ENCODE results near the gene KSR1.

Gene KSR1

DNA sequence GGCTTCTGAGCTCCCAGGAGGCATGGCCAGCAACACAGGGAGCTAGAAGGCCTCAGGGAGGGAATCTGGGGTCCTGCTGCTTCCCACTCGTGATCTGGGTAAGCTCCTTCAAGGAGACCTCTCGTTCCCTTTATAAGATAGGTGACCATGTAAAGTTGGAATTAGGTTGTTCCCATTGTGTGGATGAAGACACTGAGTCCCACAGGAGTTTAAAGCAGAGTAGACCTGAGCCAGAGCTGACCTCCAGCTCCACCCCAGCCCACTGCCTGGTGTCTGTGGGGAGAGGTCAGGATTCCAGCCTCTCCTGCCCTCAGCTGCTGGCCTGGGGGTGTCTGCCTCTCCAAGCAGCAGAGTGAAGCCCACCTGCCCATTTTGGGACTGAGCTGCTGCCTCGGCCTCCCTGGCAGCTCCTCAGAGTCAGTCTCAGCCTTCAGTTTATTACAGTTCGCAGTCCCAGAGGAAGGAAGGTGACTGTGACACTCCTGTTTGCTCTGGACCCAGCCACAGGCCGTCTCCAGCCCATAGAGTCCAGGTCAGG, 141.6 kb downstream of the KSR1 start:
- no peak for DNase-seq

DNA sequence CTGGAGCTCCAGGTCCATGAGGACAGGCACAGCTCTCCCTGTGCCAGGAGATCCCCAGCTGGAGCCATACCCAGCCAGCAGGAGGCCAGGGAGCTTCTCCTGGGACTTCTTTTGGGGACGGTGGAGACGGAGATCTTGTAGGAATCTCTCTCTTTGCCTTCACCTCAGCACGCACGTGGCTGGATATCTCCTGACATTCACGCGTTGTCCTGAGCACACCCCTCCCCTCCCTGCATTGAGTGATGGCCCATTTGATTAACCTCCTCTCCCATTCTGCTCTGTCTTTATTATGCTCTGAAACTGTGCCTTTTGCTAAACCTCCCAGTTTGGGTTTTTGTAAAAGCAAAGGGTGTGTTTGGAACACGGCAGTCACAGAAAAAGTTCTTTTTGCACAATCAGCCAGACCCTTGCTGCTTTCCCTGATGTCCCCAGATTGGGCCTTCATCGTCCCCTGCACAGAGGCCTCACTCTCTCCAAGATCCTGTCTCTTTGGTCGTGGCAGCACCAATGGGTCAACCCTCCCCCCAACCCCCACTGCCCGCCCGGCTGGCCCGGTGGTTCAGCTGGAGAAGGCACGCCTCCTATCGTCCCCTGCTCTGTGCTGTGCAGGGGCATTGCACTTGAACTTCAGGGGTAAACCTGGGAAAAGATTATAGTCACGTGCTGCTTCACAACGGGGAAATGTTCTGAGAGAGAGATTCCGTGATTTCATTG, 142.2 kb downstream of the KSR1 start:
- DNase-seq = no peak

DNA sequence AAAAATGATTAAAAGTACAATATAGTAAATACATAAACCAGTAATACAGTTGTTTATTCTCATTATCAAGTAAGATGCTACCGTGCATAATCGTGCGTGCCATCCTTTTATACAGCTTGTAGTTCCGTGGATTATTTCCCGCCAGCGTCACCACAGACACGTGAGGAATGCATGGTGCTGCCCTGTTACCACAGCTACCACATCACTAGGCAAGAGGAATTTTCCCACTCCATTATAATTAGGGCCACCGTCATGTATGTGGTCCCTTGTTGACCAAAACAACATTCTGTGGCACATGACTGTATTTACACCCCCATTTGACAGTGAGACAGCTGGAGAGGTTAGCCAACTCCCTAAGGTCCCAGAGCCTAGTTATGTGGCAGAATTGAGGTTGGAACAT, 144.2 kb downstream of the KSR1 start:
- no peak for DNase-seq

DNA sequence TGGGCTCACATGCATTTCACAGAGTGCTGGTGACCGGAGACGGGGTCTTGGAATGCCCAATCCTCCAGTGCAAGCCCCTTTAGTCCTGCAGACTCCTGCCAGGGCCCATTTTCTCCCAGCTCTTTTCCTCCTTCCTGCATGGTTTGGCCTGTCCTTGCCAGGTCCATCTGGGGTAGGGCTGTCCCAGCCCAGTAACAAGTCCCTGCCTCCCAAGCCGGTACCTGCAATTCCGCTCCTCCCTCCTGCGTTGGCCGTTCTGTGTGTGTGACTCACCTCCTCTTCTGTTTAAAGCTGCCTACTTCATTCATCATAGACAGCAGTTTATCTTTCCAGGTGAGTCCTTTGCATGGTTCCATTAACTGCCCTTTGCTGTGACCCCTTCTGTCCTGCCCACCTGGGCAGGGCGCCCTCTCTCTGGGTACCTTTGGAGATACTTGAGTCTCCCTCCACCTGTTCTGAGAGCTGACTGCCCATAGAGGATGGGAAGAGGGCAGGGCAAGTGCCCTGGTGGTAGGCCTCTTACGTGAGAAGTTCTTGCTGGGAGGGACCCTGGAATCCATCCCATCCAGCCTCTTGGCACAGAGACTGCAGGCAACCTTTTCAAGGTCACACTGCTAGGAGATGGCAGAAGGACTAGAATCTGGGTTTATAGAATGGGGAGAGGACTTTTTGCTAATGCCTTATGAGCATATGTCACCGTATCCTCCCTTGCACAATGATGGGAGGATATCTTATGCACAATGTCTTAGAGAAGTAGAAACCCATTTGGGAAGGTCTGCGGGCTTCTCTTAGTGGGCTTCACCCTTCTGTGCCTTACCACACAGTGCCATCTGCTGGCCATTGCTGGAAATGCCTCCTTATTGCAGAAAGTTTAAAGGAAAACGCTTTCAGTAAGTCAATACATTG, 145.1 kb downstream of the KSR1 start:
- peak; percentile 82 for DNase-seq

DNA sequence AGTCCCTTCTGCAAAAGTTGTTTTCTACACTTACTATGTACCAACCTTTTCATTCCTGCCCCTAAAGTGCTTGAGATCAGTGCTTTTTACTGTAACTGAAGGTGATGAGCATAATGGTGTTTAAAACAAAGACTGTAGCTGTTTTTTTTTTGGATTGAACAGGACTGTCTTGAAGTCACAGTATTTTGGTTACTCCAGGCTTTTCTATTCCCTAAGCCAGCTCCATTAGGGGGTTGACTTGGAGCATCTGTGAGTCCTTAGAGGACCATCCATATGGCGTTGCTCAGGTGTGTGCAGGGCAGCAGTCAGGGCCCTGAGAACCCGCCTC, 145.7 kb downstream of the KSR1 start:
- no peak for DNase-seq

DNA sequence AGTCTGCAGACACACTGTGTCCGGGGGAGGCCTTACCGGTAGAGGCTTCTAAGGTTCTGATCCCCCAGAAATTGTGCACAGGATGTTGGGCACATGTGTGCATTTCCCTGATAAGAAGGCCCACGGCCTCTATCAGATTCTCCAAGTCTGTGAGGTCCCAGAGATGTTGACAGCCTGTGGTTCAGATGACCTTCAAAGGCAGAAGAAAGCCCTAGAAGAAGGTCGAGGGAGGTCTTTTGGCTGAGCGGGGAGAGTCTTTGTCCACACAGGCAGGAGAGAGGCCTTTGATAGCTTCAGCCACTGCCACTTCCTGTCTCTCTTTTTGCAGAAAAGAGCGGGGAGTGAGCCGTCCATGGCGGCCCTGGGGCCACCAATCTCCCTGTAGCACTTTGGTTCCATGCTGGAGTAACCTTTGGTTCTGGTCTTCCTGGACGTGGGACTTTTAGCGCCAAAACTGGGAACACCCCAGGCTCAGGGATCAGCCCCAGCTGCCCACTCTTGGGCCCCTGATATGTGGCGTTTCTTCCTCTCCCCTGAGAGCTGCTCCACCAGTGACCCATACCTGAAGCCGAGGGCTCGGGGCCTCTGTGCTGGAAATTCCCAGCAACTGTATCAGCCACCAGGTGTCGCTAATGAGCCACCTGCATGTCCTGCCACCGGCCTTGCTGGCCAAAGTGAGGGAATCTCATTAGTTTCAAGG, 146.6 kb downstream of the KSR1 start:
- peak; percentile 74 for DNase-seq

DNA sequence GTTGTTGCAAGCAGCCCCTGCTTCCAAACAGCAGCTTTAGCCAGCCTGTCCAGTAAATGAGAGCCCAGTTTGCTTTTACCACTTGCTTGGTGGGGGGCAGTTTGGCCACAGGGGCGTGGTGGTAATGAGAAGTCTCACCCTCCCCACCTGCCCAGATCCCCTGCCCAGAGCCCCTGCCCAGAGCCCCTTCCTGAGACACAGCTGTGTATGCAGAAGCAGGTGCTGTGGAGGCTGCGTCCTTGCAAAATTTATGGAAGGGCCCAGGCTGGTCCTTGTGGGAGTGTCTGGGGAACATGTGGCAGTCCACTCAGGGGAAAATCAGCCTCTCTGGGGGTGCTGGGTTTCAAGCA, 147.1 kb downstream of the KSR1 start:
- no peak for DNase-seq

DNA sequence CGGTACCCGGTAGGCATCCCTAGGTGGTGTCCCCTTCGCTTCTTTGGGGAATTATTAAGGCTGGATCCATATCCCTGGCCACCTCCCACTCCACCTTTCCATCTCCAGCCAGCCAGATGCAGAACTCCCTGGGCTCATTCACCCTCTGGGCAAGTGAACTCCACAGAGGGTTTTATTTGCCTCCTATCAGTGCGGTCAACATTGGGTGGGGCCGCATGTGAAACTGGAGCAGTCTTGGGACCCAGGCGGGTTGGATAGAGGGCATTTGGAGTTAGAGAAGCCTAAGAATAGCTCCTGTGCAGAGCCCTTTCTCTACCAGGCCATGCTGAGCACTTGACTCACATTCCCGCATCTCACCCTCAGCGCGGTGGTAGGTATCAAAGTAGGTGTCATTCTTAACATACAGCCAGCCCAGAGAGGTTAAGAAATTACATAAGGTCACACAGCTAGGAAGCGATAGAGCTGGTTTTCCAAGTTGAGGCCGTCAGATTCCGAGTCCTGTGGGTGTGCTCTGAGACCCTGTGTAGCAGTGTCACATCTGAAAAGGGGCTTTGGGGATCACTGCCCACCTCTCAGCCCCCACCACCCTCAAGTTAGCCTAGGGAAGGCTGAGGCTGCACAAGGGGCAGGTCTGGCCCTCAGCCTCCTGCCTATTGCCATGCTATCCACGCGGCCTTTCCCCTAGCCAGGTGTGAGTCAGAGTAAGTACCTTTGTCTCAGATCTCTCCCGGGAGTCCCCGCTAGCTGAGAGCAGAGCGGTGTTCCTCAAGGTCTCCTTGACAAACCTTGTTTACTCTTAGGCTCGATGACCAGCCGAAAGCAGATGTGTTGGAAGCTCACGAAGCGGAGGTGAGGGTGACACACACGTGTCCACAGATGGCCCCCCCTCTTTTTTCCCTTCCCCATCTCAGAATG, 147.9 kb downstream of the KSR1 start:
- DNase-seq = no peak

DNA sequence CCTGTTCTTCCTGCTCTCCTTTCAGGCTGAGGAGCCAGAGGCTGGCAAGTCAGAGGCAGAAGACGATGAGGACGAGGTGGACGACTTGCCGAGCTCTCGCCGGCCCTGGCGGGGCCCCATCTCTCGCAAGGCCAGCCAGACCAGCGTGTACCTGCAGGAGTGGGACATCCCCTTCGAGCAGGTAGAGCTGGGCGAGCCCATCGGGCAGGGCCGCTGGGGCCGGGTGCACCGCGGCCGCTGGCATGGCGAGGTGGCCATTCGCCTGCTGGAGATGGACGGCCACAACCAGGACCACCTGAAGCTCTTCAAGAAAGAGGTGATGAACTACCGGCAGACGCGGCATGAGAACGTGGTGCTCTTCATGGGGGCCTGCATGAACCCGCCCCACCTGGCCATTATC, 149.2 kb downstream of the KSR1 start:
- DNase-seq = no peak

DNA sequence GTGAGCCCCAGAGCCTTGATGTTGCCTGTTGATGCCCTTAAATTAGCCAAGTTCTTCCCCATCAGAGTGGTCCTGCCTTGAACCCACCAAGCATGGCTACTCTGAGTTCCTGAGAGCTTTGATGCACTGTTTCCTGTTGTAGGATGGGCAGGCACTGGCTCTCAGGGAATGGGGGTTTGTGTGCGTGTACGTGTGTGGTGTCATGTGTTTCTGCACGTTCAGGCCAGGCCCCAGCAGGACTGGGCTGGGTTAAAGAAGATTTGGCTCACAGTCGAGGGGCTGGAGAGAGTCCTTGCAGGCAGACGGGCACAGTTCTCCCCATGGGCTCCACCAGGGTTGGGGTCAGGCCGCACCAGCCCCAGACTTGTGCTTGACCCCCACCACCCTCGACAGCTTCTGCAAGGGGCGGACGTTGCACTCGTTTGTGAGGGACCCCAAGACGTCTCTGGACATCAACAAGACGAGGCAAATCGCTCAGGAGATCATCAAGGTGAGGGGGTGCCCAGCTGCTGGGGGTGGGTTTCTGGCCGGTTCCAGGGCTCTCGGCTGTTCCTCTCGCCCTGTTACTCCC, 151.4 kb downstream of the KSR1 start:
- DNase-seq = no peak

DNA sequence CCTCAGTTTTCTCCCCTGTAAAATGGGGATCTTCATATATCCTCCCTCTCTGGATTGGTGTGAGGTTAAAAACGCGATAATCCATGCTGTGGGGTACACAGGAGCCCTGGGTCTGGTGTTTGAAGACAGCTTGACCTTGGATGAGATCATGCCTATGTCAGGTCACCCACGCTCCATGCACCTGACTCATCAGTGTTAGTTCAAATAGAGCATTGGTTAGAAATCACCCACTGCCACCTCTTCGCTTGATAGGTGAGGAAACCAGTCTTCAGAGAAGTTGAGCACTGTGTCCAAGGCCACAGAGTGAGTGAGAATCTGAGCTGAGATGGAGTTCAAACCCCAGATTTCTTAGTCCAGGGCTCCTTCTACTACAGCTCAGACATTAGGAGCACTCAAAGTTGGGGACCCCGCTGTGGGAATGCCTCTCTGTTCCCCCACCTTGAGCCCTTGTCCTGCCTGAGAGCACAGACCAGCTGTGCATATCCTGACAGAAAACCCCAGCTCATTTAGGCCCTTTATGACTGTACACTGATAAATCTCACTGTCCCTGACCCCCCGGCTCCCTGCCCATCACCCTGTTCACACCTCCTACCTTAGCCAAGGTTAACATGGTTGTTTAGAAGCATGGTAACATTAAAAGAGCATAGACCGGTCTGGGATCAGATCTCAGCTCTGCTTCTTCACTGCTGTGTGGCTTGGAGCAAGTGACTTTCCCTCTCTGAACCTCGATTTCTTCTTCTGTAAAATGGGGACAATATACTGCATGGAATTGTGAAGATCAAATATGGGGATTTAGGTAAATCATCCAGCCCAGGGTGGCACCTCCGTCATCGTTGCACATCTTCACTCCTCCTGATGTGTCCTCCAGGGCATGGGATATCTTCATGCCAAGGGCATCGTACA, 152.3 kb downstream of the KSR1 start:
- DNase-seq = no peak

DNA sequence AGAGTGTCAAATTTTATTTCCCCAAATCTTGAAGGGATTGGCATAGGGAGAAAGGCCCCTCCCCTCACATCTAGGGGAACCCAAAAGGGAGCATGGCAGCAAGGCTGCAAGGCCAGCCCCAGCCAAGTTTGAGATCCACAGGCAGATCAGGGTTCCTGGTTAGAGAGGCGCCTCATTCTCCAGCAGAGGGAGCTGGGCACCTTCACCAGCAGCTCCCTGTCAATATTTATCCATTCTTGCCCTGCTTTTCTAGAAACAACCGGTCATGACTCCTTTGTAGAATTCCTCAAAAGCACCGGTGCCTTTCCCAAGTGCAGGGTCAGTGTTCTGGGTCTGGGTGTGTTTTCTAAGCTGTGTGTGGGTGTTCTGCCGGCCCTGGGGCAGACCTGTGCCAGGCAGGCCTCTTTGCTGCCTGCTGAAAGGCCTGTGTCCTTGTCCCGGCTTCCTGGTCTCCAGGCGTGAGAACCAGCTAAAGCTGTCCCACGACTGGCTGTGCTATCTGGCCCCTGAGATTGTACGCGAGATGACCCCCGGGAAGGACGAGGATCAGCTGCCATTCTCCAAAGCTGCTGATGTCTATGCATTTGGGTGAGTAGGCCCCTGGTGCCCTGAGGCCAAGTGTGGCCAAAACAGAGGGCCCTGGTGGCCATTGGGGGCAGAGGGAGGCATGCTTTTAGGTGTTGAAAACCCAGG, 153.5 kb downstream of the KSR1 start:
- DNase-seq = no peak

DNA sequence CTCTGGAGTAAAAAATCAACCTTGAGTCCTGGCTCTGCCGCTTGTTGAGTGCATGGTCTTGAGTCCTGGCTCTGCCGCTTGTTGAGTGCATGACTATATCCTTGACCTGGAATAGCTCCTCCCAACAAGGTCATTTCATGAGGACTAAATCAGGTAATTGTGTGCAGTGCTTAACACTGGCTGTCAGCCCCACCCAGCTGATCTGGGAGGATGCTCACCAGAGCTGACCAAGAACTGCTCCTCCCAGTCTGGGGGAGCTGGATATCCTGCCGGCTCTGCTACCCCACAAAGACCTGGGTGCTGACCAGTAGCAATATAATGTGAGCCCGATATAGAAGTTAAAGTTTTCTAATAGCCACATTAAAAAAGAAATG, 154.0 kb downstream of the KSR1 start:
- no peak for DNase-seq

DNA sequence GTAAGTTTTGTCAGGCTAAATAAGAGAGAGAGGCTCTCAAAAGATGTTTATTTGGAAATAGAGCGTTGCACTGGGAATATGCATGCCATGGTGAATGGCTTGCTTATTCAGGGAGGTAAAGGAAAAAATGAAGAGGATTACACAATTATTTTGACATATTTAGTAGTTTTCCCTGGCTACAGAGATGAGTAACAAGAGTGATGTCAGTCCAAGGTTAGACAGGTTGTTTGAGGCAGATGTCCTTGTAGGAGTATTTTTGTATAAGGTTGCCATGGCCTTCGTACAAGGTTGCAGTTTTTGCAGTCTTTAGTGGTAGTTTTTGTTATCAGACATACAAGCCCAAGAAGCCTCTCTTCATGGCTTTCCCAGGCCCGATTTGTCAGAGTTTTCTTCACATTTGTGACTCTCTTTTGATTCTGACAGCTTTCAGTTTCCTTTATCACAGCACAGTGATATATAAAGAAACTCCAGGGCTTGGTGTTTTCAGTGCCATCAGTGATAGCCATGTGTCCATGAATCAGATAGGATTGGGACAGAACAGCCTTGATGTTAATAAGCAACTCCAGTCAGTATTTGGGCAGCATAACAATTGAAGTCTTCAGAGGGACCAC, 156.0 kb downstream of the KSR1 start:
- DNase-seq = no peak

DNA sequence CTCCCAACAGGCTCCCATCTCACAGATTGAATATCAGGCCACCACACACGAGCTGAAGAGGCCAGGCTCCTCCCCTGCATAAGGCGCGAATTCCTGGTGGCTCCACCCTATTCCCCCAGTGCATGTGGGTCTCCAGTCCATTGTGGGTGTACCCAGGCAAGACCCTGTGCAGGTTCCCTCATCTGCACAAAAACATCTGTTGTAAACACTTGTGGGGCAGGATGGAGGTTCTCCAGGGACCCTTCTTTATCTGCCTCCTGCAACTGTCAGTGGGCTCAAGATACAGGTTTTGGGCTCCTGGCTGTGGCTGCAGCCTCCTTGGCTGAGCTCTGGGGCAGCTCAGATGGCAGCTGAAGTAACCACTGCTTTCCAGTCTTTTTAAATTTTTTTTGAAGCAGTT, 157.2 kb downstream of the KSR1 start:
- DNase-seq = no peak

DNA sequence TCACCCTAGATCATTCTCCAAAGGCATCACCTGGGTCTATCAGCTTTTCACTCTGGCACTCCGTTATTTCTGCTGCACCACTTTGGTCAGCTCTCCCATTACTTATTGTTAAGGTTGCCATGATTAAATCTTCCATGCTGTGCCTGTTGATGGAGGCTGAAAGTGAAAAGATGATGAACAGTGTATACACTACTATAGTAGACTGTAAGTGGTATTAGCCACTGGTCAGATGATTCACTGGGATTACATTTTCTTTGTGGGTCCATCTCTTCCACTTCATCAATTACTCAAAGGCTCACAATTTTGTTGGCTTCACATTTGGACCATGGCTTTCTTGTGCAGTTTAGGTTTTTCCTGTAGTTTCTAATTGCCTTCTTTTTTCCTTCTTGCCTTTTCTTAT, 158.9 kb downstream of the KSR1 start:
- DNase-seq = no peak

DNA sequence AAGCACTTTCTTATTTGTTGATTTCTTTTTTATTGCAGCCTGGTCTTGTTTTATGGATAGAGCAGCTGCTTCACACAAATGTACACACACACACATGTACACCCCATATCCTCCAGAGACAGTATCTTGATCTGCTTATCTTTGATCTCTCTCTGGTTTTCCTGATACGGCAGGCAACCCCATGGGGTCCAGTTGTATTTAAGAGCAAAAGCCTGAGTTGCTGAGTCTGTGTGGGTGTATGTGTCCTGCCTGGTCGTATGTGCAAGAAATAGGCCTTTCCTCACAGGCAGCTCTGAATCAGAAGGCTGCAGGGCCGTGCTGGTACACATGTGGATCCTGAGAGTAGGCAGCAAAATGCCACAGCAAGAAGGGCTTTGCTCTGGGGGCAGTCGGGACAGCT, 160.2 kb downstream of the KSR1 start:
- no peak for DNase-seq

DNA sequence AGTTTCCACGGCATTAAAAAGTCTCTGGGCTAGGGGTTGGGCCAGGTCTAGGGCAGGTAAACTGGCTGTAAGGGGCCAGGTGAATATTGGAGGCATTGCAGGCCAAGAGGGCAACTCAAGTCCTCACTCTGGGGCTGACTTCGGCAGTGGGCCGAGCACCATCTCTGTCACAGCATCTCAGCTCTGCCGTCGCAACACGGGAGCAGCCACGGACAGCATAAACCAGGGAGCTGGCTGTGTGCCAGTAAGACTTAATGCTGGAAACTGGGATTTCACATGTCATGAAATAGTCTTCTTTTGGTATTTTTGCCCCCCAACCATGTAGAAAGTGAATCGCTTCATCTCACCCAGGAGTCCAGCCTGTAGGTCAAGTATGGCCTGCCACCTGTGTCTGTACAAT, 162.2 kb downstream of the KSR1 start:
- no peak for DNase-seq

DNA sequence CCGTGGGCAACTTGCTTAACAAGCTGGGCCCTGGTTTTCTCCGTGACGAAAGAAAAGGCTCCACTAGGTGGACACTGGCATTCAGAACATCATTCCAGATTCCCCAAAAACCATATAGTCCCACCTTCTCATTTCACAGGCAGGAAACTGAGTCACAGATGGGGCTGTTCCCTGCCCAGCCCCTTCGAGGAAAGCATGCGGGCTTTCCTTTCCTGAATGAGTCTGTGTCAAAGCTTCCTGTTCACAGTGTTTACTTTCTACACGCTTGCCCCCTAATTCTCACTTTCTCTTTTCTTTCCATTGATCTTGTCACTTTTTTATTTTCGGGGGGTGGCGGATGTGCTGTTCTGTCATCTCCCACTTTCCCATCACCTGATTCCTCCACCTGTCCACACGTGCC, 164.5 kb downstream of the KSR1 start:
- no peak for DNase-seq

DNA sequence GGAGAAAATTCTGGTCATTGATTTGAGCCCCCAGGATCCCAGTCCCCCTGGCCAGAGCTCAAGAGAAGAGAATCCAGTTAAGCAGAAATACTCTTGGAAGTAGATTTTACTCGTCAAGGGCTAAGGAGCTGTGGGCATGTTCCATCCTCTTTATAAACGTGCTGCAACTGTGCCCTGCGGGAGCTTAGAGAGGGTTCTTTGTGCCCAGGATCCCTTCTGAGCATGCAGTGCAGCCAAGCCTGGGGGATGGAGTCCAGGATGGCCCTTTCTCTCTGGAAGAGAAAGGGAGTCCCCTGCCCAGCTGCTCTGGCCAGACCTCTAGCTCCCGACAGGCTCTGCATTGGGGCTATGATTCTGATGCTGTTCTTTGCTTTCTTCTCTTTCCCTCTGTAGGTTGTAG, 165.3 kb downstream of the KSR1 start:
- DNase-seq = no peak

Measured in stimulated activated CD4-positive, alpha-beta T cell treated with anti-CD3 and anti-CD28 coated beads, Interleukin-4, amount 100 ng/mL, for 1 hour (primary cell).